HCEC 1CT (cell line): ENCODE measurements around the gene ELMOD1.

Experiments
- DNase-seq: peaks from one replicate; pipeline ENCODE4 v3.0.0-alpha.2; 2017

ELMOD1 gene

DNA sequence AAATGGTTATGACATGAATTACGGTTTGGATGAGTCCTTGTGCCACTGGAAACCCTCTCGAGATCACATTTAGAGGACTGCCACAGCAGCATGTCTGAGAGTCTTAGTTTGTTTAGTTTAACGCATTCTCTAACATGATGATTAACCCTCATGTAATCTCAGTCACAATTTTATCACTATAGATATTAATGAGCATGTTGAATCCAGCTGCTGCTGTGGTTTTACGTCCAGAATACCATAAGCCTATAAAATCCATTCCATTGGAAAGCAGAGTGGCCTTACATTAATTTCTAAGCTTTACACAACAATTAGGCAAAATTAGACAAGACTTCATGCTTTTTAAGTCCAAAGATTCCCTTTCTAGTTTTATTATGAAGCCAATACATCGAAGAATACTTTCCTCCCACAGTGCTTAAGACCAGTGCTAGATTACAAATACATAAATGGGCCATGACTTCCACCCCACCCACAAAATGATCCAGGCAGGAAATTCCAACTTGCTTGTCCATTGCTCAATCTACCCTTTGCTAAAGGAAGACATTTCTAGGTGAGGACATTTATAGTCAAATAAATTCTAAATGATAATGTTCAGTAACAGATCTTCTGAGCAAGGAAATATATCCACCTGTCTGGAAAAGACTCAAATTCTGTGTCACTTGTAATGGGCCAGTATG is 3.5 kb upstream of the ELMOD1 start:
- DNase-seq = peak; percentile 89

- peak; percentile 43 for DNase-seq
Measured at GRCh38 chr11:107591378-107592230, 657 bp downstream of the ELMOD1 start.

- no peak for DNase-seq
Measured at GRCh38 chr11:107592231-107592590, 1.3 kb downstream of the ELMOD1 start.

GRCh38 chr11:107592813-107593212 is 1.9 kb downstream of the ELMOD1 start:
- DNase-seq = no peak

DNA sequence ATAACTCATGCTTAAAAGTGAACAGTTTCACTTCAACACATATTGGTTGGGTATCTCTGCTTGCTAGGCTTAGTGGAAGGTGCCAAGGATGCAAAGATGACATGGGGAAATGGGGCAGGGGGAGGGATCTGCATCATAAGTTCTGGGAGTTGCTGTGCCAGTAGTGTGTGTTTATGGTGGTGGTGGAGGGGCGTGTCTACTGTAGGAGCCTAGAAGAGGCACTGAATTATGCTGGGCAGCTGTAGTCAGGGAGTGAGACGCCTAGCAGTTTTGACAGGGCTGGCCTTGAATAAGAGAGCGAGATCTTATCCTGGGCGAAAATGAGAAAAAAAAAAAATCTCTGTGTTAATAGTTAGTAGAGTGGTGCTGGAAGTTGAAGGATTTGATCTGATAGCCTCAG is 3.0 kb downstream of the ELMOD1 start:
- DNase-seq = no peak

GRCh38 chr11:107594736-107595135 is 3.8 kb downstream of the ELMOD1 start:
- DNase-seq = no peak

DNA sequence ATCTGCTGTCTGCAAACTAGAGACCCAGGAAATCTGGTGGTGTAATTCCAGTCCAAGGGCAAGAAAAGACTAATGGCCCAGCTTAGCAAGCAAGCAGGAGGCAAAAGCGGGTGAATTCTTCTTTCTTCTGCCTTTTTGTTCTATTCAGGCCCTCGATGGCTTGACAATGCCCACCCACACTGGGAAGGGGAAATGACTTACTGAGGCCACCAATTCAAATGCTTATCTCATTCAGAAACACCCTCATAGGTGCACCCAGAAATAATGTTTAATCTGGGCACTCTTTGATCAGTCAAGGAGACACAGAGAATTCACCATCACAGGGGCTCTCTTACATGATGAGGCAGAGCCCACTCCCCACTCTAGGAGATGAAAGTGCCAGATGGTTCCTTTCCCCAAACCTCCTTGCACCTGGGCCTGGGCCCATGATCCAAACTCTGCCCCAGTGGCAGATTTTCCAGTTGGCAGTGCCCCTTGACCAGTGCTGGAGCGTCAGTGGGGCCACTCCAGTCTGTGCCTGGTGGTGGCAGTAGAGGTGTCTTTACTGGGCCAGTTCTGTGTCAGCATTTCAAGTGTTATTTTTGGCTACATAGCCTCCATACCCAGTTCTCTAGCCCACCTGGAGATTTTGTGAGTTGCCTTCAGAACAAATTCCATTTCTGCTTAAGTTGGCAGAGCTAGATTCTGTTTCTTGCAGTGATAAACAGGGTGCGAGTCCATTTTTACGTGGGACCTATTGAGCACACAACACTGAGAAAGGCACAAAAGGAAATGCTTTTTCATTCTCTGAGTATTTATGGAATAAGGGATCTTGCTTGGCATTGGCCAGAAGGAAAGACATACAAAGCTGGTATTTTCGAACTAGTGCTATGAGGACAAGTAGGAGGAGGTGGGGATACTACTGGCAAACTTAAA is 7.5 kb downstream of the ELMOD1 start:
- peak; percentile 20 for DNase-seq

DNA sequence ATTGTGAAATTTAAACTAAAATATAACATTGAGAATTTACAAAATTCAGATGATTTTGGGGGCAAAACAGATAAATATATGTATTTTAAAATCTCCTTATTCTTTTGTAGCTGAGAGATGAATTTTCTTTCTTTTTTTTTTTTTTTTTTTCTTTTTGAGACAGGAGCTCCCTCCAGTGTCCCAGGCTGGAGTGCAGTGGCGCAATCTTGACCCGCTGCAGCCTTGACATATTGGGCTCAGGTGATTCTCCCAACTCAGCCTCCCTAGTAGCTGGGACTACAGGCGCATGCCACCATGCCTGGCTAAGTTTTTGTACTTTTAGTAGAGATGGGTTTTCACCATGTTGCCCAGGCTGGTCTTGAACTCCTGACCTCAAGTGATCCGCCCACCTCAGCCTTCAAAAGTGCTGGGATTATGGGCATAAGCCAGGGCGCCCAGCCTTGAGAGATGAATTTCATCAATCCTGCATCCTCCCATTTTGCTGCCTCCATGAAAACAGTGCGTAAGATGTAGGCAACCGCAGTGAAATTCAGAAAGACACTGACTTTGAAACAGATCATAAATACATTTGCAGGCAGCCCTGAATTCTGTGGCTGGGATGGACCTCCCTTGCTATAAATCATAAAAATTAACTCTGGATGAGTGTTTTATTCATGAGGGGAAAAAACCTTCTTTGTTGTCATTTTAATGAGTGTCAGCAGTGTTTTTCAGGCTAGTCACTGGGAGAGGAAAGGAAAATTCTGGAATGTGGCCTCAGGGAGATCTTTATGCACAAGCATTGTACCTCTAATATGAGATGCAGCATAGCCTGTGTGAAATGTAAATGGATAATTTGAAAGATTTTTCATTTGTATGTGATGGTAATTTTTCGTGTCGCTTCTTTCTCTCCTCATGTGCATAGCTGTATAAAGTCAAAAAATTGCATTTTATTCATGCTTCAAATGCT is 14.4 kb downstream of the ELMOD1 start:
- DNase-seq = no peak

GRCh38 chr11:107606141-107606540 is 15.2 kb downstream of the ELMOD1 start:
- peak; percentile 43 for DNase-seq

DNA sequence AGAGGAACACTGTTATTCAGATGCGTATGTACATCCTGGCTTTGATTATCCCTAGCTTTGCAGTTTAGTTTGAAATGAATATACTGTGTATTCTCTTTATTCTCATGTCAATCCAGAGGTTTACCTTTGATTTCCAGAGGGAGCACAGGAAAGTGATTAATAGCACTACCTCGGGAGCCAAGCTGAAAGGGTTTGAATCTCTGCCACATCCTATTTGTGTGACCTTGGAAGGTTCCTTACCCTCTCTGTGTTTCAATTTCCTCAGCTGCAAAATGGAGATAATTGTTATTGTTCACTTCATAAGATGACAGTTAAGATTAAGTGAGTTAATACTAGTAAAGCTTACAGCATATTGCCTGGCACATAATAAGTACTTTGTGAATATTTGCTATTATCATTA is 17.9 kb downstream of the ELMOD1 start:
- no peak for DNase-seq

GRCh38 chr11:107609400-107610218 is 18.7 kb downstream of the ELMOD1 start:
- DNase-seq = no peak

DNA sequence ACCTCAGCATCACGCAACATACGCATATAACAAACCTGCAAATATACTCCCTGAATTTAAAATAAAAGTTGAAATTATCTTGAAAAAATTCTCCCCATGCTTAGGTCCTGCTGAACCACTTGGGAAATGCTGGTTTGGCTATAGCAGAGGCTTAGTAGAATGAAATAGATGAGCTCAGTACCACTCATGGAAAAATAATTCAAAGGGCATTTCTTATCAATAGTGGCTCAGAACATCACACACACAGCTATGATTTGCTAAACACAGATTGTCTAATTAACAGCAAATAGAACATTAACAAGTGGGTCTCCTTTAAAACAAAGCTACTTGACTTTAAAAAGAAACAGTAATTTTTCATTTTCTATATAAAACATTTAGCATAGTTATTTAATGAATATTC is 21.5 kb downstream of the ELMOD1 start:
- DNase-seq = no peak

DNA sequence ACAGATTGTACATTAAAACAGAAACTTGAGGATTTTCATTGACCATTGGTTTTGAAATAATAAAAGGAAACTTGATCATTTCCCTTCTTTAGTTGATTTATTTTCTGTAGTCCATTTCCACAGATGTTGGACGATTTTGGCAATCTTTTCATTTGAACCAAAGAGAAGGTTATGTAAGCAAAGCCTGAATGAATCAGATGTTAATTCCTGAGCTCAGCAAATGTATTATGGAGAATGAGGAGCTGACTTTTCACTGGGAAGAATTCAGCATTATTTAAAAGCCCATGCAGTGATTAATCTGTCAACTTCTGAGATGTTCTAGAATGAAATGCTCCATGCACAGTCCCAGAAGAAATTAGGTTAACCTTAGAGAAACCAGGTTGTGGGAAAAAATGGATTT is 29.0 kb downstream of the ELMOD1 start:
- peak; percentile 46 for DNase-seq

- no peak for DNase-seq
Measured at GRCh38 chr11:107621081-107621480, 30.1 kb downstream of the ELMOD1 start.

GRCh38 chr11:107623183-107623582 is 32.2 kb downstream of the ELMOD1 start:
- DNase-seq = no peak

- no peak for DNase-seq
Measured at GRCh38 chr11:107624983-107625684, 34.2 kb downstream of the ELMOD1 start.

- no peak for DNase-seq
Measured at GRCh38 chr11:107625685-107625989, 34.7 kb downstream of the ELMOD1 start.

DNA sequence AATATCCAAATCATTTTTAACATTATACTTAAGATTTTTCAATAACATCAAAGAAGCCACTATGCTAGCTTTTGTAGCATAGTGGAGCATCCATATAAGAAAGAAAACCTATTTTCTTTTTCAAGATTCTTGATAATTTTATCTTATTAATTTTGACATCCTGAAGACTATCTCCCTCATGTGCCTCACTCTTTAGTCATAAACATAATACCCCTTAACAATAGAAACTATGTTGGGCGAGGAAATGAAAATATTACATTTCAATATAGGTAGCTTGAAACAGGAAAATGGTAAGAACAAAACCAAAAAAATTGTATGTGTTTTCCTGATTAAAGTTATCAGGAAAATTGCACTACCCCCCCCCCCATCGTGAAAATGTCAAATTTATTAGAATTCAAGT is 40.1 kb downstream of the ELMOD1 start:
- DNase-seq = no peak

GRCh38 chr11:107631931-107632330 is 41.0 kb downstream of the ELMOD1 start:
- DNase-seq = no peak

DNA sequence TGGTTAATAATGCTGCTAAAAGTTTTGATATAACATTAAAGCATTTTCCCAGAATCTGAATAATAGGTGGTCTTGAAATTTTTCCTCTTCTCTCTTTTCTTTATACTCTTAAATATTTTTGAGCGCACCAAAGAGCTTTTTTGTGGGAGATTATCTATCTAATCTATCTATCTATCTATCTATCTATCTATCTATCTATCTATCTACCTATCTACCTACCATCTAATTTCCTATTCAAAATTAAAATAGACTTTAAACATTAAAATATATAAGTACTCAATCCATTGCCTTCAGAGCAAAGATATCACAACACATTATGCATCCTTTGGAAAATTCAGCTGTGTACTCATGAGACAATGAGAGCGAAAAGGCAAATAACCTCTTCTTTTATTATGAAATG is 55.8 kb downstream of the ELMOD1 start:
- no peak for DNase-seq

DNA sequence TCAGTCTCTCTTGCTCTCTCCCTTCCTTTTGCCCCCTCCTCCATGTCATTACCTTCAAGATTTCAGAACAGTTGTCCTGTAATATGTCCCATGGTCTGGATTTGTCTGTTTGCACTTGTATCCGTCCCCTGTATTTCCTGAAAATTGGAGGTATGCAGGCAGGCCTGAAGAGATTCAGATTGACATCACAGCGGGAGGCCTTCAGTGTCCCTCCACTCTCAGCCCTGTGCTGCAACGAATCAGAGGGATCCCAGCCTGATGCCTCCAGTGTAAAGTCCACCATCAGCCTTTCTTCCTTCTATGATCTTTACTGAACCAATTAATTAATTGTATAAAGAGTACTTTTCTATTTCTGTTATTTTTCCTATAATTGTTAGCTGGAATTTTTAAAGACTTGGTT is 57.3 kb downstream of the ELMOD1 start:
- DNase-seq = no peak
